ENCODE measurements around the gene CDH4.

Gene CDH4

DNA sequence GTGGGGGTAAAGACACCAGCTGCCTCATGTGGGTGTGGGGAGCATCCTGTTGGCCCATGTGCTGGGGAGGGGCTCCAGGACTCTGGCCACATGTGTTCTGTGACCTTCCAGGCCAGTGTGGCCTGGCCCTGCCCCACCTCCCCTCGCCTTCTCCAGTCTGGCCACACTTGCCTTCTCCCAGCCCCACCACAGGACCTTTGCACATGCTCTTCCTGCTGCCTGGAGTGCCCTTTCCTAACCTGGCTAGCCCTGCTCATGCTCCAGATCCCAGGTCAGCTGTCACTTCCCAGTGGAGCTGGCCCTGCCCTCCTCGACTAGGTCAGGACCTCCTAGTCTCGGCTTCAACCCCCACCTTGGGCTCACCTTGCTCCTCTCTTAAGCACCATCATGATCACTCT lies 183.8 kb downstream of the CDH4 start:
- TF ChIP-seq TAF1 (IDR thresholded peaks at IDR 0.05; ENCODE audit: borderline replicate concordance, insufficient read depth, low read length), result no peak
- no peak for TF ChIP-seq FOXP2 (optimal IDR thresholded peaks at IDR 0.05; ENCODE audit: borderline replicate concordance, extremely low read depth, extremely low read length, insufficient read depth)
- no peak for TF ChIP-seq POLR2AphosphoS5 (IDR thresholded peaks at IDR 0.05; ENCODE audit: low read depth, low read length)

- TF ChIP-seq SIN3A (IDR thresholded peaks at IDR 0.05; ENCODE audit: borderline replicate concordance, insufficient read depth, low read length) (no peak), REST (IDR thresholded peaks at IDR 0.05; ENCODE audit: insufficient read depth in 1 of 2, low read depth in 2 of 2, low read length in 2 of 2) (peak in 1 of 2 experiments; percentile 5; a peak in 1 of 4 replicates)
Measured at GRCh38 chr20:61436283-61436666, 184.2 kb downstream of the CDH4 start.

- TF ChIP-seq POLR2AphosphoS5 (IDR thresholded peaks at IDR 0.05; ENCODE audit: low read depth, low read length) (0 out of 2 replicates have a peak, but pooled peaks have one; percentile 8), REST (IDR thresholded peaks at IDR 0.05; ENCODE audit: insufficient read depth in 1 of 2, low read depth in 2 of 2, low read length in 2 of 2) (peak; percentile 20 to 46; a peak in 1 of 4 replicates), TAF1 (IDR thresholded peaks at IDR 0.05; ENCODE audit: borderline replicate concordance, insufficient read depth, low read length) (no peak), SIN3A (IDR thresholded peaks at IDR 0.05; ENCODE audit: borderline replicate concordance, insufficient read depth, low read length) (no peak), FOXP2 (optimal IDR thresholded peaks at IDR 0.05; ENCODE audit: borderline replicate concordance, extremely low read depth, extremely low read length, insufficient read depth) (no peak)
Measured at GRCh38 chr20:61436667-61437279, 184.7 kb downstream of the CDH4 start.

- TF ChIP-seq FOXP2 (optimal IDR thresholded peaks at IDR 0.05; ENCODE audit: borderline replicate concordance, extremely low read depth, extremely low read length, insufficient read depth), result no peak
- TF ChIP-seq SIN3A (IDR thresholded peaks at IDR 0.05; ENCODE audit: borderline replicate concordance, insufficient read depth, low read length), result no peak
- no peak for TF ChIP-seq REST (IDR thresholded peaks at IDR 0.05; ENCODE audit: insufficient read depth in 1 of 2, low read depth in 2 of 2, low read length in 2 of 2)
- TF ChIP-seq TAF1 (IDR thresholded peaks at IDR 0.05; ENCODE audit: borderline replicate concordance, insufficient read depth, low read length), result no peak
- no peak; the same call in 1 of the 2 replicates for TF ChIP-seq POLR2AphosphoS5 (IDR thresholded peaks at IDR 0.05; ENCODE audit: low read depth, low read length)
Measured at GRCh38 chr20:61437280-61438206, 185.5 kb downstream of the CDH4 start.

DNA sequence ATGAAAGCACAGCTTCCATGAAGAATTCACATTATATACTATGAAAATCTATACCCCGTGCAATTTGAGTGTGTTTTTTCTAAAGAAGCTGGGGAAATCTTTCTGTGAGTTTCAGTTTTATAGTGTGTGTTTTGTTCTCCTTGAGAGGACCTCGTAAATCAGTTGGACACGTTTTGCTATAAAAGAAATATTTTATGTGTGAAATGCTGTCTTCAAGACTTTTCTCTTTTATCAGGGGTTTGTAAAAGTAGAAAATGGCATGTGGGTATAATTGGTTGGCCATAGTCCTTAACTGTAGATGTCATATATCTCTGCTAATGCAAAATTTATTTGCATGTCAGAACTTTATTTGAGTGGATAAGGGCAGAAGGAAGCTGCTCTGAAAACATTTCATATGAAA lies 186.2 kb downstream of the CDH4 start:
- TF ChIP-seq REST (IDR thresholded peaks at IDR 0.05; ENCODE audit: insufficient read depth in 1 of 2, low read depth in 2 of 2, low read length in 2 of 2) (no peak), FOXP2 (optimal IDR thresholded peaks at IDR 0.05; ENCODE audit: borderline replicate concordance, extremely low read depth, extremely low read length, insufficient read depth) (no peak), POLR2AphosphoS5 (IDR thresholded peaks at IDR 0.05; ENCODE audit: low read depth, low read length) (no peak), TAF1 (IDR thresholded peaks at IDR 0.05; ENCODE audit: borderline replicate concordance, insufficient read depth, low read length) (no peak), SIN3A (IDR thresholded peaks at IDR 0.05; ENCODE audit: borderline replicate concordance, insufficient read depth, low read length) (no peak)

All from PFSK-1 (cell line).